Activated T-cell treated with anti-CD3 and anti-CD28 coated beads, Interleukin-2, amount 50 U/mL, for 1 hour (primary cell): Measurements from ENCODE around the gene DQX1.
"Not testable (repeated sequence)": the region's sequence is repeated elsewhere in the genome, so short reads cannot be mapped to it uniquely, and the experiment has no call there.

ENCODE experiments used
- DNase-seq: peaks from one replicate; pipeline ENCODE4 v3.0.0-alpha.2; 2020

Gene DQX1, protein sequence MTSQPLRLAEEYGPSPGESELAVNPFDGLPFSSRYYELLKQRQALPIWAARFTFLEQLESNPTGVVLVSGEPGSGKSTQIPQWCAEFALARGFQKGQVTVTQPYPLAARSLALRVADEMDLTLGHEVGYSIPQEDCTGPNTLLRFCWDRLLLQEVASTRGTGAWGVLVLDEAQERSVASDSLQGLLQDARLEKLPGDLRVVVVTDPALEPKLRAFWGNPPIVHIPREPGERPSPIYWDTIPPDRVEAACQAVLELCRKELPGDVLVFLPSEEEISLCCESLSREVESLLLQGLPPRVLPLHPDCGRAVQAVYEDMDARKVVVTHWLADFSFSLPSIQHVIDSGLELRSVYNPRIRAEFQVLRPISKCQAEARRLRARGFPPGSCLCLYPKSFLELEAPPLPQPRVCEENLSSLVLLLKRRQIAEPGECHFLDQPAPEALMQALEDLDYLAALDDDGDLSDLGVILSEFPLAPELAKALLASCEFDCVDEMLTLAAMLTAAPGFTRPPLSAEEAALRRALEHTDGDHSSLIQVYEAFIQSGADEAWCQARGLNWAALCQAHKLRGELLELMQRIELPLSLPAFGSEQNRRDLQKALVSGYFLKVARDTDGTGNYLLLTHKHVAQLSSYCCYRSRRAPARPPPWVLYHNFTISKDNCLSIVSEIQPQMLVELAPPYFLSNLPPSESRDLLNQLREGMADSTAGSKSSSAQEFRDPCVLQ

DNA sequence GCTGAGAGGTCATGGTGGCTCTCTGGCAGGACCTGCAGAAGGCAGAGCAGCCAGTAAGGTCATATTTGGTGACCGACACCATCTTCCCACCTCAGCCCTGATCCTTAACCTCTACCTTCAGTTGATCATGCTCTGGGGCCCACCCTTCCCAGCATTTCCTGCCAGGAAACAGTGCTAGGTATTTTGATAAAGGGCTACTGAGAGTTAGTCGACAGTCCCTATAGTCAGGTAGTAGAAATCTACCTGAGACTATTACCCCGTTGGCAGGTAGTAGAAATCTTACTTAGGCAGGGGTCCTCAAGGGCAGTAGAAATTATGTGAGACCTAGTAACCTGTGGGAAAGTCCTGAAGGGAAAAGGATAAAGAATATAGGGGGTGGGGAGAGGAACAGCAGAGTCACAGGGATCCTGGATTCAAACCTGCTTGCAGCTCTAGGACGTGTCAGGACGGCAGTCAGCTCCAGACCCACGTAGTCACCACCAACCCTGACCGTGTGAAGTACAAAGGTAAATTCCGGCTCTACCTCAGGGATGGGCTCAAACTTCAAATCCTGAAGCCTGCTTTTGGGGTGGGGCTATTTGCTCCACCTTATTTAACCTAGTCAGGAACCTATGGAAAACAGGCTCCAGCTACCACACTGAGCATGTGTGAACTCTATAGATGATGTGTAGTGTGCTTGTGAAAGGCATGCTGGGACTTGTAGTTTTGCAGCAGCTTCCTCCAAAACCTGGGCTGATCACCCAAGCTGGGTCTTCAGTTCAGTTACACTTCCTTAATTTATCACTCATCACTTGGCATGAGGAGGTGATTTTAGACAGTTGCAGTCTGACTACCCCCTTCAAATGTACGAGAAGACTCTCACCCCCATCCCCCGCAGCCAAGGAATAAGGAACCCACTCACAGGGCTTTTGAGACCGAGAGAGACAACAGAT lies at the start of gene DQX1:
DQX1 (minus strand) TSS at position 515 of the 932 bp plus-strand sequence; CDS start at position 13, 502 bp downstream.
- no peak for DNase-seq

DNA sequence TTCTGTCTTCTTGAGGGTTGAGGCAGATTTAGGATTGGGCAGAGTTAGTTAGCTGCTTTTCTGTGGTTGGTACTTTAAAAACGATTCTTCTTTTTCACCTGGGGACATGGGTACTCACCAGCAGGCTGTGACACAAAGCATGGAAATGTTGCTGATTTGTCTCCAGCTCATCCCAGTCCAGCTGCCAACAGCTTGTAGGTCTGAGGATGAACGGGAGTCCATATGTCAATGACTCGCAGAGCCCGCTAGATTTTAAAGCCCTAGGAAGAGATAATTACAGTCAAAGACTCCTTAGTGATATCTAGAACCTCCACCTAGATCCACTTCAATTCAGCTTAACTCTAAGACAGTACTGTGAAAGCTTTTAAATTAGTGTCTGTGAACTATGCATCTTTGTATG lies 49.3 kb upstream of the DQX1 start:
- DNase-seq = no peak

DNA sequence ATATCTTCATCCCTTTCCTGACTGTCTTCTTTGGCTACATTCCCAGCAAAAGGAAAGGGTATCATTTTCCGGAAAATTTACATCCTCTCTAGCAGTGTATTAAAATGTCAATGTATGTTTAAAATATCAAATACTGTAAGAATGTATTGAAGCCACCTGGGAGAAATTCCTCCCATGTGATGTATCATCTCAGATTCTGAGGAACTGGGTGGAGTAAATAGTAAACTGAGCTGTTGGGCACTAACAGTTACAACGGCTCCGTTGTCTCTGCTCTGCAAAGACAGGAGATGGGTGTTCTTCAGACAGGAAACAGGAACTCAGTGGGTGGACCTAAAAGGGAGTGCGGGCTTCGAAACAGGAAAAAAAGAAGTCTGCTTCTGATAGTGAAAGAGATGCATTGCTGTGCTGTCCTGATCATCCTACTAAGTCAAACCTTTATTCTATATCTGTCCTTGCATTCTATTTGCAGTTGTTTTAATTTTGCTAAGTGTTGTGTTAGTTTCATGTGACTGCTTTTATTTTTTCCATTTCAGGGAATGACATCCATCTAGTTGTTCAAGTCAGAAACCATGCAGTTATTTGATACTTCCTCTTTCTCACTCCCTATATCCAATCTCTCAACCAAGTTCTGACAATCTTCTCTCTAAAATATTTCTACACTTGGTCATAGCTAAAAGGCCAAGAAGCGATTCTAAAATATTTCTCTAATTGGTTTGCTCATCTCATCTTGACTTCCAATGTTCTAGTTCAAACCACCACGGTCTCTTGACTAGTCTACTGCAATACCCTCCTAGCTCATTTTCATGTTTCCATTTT lies 47.9 kb upstream of the DQX1 start:
- no peak for DNase-seq

DNA sequence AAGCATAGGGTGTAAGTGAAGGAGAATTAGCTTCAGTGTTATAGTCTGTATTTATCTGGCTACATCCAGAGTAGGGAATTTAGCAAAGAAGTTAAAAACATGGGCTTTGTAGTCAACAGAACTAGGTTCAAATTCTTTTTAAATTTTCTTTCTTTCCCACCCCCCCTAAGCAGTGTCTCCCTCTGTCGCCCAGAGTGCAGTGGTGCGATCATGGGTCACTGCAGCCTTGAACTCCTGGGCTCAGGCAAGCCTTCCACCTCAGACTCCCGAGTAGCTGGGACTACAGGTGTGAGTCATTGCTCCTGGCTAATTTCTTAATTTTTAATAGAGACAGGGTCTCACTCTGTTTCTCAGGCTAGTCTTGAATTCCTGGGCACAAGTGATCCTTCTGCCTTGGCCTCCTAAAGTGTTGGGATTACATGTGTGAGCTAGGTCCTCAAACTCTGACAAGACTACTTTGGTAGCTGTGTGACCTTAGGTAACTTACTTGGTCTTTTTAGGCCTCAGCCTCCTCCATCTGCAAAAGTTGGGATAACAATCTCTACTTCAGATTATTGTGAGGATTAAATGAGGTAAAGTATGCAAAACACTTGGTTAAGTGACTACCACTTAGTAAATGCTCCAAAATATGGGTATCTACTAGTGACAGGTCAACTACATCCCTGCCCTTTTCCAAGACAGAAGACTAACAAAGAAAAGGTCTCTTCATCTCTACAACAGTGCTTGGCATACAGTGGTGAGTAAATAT lies 46.3 kb upstream of the DQX1 start:
- DNase-seq = no peak

DNA sequence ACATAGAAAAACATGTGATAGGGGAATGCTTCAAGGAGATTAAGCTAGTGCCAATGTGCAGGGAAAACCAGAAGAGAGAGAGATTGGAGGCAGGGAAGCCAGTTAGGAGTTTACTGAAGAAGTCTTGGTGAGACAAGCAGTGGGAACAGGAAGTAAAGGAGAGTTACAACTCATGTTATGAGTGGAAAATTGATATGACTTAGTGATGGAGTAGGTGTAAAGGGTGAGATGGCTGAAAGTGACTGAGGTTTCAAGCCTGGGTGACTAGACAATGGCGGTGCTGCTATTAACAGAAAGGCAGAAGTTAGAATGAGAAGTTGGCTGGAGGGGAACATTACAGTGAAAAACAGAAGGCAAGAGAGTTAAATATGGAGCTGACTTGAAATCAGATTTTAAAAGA lies 45.0 kb upstream of the DQX1 start:
- DNase-seq = no peak

DNA sequence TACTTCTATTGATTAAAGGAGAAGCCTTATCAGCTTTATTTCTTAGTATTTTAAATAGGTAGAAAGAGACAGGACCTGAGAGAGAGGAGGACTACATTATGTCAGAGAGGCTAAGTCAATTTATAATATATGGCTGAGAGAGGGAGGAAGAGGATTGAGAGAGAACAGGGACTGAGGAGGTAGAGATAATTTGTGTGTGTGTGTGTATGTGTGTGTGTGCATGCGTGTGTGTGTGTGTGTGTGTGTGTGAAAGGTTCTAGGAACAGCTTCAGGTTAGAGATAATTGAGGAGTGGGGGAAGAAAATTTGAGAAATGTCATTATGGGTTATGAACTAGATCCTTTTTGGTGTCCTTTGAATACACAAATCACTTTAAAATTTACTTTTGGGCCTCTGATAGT lies 43.7 kb upstream of the DQX1 start:
- DNase-seq = no peak

DNA sequence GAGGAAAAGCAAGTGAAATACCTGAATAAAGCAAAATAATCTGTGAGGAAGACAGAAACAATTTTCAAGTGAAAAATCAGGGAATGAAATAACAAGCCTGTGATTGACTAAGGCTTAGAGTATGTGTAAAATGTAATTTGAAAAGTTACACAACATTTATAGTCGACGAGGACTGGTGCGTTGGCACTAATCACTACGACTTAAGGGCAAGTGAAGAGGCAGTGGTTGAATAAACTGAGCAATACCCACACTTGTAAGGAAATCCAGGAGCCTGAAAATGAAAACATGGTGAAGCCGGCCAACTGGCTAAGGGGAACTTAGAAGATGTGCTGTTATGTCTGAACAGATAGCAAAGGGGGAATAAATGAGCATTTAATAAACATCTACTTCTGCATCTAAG lies 41.9 kb upstream of the DQX1 start:
- no peak for DNase-seq

DNA sequence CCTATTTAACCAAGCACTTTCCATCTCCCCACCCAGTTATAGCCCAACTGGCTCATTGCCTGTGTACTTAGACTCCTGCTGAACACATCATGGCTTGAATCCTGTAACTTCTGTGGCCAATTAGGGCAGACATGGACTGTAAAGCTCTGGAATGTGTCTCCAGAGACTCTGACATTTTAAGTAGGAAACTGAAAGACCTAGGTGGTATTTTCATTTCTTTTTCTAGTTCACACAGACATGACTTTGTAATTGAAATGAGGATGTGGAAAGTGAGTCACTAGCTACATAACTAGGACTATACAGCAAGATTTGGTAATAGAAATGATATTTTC lies 40.7 kb upstream of the DQX1 start:
- DNase-seq = no peak

DNA sequence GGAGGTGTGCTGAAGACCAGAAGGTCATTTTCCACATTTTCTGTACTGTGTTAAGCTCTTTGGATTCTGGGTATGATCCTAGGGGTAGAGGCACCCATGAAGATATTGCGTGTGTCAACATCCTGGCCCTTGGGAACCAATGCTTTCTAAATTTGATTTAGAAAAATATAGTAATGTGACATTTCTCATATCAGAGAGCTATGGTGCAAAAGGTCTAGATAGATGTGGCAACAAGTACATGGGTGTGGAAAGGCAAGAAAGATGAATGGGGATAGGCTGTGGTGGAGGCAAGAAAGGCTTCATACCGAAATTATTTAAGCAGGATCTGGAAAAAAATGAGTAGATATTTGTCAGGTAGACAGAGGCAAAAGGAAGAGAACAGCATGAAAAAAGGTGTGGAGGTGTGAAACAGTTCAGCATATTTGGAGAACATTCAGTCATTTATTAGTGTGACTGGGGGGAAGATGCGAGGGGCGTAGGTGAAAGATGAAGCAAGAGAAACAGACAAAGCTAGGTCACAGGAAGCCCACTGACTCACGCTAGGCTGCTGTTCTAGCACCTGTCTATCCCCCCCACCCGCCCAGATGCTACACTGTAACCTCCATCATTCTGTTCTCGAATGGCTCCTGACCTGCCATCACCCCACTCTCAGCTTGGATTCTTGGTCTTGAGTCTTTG lies 40.2 kb upstream of the DQX1 start:
- DNase-seq = no peak

DNA sequence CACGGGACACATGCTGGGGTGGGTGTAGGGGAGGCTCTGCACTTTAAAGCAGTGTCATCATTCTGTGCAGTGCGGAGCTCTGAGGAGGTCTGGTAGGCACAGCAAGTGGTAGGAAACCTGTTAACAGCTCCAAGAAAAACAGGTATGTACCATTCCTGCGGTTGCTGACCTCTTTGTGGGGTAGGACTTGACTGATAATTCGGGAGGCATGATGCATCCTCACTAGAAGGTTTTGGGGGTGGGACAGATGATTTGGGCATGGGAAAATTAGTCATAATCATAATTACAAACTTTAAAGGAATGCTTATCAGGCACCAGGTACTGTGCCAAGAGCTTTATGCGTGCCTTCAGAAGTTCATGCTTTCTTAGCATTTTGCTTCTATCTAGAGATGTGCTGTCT lies 38.2 kb upstream of the DQX1 start:
- no peak for DNase-seq

DNA sequence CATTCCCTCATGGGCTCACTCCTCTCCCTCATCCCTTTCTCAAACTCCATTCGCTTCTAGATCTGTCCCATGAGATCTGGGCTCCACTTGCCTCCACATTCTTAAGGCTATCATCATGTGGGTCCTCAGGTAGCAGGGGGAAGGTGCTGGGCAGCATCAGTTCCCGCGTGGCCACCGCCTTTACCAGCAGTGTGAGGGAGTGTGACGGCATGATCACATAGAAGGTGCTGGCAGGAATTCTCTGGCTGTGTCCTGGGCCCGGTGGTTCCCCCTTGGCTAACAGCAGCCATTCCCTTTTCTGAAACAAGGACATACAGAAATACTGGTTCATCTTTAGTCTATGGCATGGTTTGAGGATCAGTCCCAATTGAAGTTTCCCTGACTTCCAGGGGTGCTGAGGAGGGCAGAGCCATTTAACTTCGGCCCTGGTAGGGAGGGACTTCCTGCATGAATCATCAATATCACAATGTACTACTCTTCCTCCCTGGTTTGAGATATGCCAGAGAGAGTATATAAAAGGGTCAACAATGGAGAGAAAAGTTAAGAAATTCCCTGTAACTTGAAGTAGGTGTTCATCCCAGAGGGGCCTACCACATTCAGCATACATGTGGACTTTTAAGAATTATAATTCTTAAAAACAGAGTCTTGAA lies 36.2 kb upstream of the DQX1 start:
- DNase-seq = no peak

DNA sequence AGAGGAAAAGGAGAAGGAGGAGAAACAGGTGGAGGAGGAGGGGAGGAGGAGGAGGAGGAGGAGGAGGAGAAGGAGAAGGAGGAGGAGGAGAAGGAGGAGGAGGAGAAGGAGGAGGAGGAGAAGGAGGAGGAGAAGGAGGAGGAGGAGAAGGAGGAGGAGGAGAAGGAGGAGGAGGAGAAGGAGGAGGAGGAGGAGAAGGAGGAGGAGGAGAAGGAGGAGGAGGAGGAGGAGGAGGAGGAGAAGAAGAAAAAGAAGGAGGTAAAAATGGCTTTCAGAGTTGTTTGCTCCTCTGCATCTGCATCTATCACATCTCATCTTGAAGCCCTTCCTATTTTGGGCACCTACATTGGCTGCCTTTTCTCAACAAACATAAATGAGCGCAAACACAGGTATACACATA lies 35.0 kb upstream of the DQX1 start:
- not testable (repeated sequence) for DNase-seq

DNA sequence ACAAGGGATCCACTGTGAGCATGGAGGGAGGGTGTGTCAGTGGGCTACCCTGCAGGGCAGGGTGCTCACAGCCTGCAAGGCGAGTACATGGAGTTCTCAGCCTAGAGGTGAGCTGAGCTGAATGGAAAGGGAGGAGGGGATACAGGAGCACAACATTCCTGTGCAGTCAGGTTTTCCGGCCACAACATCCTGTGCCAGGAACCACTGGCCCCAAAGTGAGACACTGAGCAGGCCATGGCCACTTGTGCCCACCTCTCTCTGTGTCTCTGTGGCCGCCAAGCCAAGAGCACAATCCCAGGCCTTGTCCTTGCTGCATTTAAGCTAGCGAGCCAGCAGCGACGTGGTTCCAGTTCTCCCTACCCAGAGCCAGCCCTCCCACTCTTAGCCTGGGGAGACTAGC lies 34.6 kb upstream of the DQX1 start:
- no peak for DNase-seq

DNA sequence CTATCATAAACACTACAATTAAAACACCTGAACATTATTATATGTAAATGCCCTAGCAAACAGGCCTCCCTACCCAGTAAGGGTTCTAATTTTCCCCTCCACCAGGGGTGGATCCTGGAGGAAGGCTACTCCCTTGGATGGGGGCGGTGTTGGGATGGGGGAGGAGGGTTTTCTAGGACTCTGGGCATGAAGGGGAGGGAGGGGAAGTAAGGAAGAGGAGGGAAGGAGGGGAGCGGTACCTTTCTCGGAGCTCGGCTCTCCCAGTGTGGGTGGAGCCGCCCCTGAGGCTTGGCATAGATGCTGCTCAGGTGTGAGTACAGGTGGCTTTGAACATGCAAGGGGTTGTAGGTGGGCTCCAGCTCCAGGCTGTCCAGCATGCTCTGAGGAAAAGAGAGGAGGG lies 33.9 kb upstream of the DQX1 start:
- no peak for DNase-seq

DNA sequence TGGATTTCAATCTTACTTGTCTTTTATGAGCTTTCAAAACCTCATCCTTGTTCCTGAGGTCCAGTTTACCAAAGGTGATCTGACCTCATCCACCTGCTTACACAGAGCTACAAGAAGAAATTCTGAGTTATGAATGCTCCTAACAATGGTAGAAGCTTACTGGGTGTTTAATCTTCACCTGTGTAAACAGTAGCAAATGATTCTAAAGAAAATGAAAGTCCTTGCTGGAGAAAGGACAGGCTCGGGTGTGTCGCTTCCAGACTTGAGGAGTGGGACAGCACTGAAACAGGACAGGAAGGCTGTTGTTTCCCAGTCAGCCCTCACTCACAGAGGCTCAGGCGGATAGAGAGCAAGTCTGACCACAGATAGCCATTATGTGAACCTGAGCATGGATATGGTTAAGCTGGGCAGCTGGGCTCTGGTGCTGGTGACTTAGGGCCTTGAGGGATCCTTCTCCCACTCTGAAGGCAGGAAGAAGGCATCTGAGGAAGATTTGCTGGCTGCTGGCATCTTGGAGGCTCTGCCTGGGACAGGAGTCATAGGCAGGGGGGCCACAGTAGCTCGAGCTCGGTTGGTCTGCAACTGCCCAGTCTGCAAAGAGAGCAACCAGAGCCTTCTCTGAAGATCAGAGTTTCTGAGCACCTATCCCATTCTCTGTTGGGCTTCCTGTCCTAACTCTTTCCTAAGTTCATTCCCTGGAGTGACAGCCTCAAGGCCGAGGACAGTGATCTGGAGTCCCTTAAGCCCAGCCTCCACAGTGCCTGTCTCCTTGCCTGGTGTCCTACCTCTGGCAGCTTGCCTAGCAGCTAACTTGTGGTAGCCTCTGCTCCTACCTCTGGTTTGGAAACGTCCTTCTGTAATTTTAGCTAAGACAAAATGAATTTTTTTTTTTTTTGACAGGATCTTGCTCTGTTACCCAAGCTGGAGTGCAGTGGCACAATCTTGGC lies 32.5 kb upstream of the DQX1 start:
- no peak for DNase-seq

DNA sequence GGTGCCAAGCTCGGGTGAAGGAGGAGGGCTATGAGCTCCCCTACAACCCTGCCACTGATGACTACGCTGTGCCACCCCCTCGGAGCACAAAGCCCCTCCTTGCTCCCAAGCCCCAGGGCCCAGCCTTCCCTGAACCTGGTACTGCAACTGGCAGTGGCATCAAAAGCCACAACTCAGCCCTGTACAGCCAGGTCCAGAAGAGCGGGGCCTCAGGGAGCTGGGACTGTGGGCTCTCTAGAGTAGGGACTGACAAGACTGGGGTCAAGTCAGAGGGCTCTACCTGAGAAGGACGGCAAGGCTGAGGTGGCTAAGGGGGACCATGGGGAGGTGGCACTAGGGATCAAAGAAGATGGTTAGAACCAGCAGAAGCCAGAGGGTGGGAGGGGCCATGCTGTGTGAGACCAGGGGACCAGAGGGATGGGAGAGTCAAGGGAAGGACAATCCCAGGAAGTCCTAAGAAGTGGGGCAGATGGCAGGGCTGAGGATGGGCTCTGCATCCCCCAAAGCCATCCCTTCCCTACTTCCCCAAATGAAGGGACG lies 30.9 kb upstream of the DQX1 start:
- no peak for DNase-seq

DNA sequence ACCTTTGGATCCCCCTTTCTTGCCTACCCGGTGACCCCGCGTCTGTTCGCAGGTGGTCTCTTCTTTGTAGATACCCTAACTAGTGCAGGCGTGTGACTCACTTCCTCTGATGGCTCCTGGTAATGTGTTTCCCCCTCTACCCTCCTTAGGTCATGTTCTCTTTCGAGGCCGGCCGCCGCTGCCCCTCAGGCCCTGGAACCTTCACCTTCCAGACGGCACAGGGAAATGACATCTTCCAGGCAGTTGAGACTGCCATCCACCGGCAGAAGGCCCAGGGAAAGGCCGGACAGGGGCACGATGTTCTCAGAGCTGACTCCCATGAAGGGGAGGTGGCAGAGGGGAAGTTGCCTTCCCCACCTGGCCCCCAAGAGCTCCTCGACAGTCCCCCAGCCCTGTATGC lies 30.1 kb upstream of the DQX1 start:
- DNase-seq = no peak

DNA sequence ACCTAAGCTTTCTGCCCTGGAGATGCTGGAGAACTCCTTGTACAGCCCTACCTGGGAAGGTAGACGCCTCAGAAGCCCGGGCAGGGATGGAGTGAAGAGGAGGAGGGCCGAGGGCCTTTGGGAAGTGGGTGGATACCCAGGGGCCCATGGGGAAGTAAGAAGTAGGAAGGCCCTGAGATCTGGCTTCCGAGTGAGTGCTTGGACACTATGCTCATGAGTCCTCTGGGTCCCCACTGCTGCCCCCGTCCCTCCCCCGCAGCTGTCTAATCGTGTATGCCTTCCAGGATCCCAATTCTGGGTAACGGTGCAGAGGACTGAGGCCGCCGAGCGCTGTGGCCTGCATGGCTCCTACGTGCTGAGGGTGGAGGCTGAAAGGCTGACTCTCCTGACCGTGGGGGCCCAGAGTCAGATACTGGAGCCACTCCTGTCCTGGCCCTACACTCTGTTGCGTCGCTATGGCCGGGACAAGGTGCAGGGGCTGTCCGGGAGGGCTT lies 29.6 kb upstream of the DQX1 start:
- DNase-seq = no peak
